ENCODE results near the gene ZNF664. TPM values are rescaled to one million over a fixed set of nuclear protein-coding genes. Genes with fewer than 3 reads are reported as not detected.

ZNF664 gene
- total and polyA plus RNA-seq, 2 of the 4 experiments (the other 2 are of a cell fraction) = 29.9 to 32.6 TPM

DNA sequence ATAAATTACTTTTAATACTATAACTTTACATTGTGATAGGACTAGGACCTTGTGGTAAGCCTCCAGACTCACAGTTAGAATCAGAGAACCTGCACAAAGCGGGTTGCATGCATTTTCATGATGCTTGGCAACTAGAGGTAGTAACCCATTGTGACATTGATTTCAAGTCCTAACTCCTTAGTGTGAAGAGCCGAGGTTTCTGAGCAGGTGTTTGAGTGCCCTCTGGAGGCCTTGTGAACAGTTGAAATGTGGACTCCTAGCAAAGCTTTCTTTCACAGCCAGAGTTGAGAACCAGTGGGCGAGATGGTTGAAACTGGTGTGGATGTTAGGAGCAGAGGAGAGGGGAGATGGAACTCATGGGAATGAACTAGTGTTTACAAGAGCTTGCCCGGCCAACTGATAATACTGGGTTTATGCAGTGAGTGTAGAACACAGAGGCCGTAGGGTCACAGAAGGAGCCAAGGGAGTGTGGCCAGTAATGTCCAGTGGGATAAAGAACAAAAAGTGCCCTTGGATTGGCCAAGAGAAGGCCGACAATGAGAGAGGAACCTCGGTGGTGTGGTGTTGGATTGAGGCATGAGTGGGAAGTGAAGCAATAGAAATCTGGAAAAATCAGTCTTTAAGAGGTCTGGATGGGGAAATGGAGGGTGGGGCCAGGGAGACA is 10.9 kb downstream of the ZNF664 start:
- in situ Hi-C loops (cut with MboI; ENCODE audit: low sequenced_read_pairs) = no loop called here
- no peak overlapping the region for H4K5ac ChIP-seq (ENCODE audit: low read depth, low read length)
- ChIA-PET CTCF (interaction anchor here (0.9 to 1.8 kb wide), 3 partner anchors 48 to 80 kb away, joined by 3 to 6 read pairs (median 4); no protein-coding TSS in a partner anchor), POLR2A (ENCODE audit: unreplicated experiment) (no interaction called here)
- peak; percentile 75 for DNase-seq
- no peak overlapping the region for H3K4me2 ChIP-seq (ENCODE audit: low read depth, low read length)
- H3K27me3 ChIP-seq (ENCODE audit: control insufficient read depth, insufficient read depth, low read length) = no peaks in the 10 kb centered on the region
- no peak overlapping the region for H4K8ac ChIP-seq (ENCODE audit: low read depth in 2 of 2, low read length in 2 of 2)
- H3K9ac ChIP-seq (ENCODE audit: low read depth, low read length) = no peak overlapping the region
- BruUV-seq (replicated peaks) = no TSS peak
- H2AFZ ChIP-seq (replicated peaks; ENCODE audit: low read length, poor library complexity) = no peak overlapping the region
- H3K4me3 ChIP-seq (ENCODE audit: insufficient read depth, low read depth, low read length) = no peak overlapping the region
- no peaks in the 10 kb centered on the region; the same call in 1 of the 2 replicates for H3K9me1 ChIP-seq (ENCODE audit: insufficient read depth, low read length)
- no peak overlapping the region for H3K18ac ChIP-seq (ENCODE audit: low read depth, low read length)
- no peak overlapping the region for H2BK20ac ChIP-seq (ENCODE audit: low read depth, low read length)
- H3K4me1 ChIP-seq (ENCODE audit: control insufficient read depth, insufficient read depth, low read length) = no peaks in the 10 kb centered on the region; the same call in 1 of the 2 replicates
- H3K14ac ChIP-seq (replicated peaks; ENCODE audit: low read depth, low read length) = no peak overlapping the region
- WGBS, 2 experiments (ENCODE audit: extremely low coverage in 2 of 2, insufficient read length in 1 of 2) = 64% methylated on average over 3 of the region's 7 CpGs; no CpG with 5 or more reads in 1 of the 2 experiments
- H3K79me1 ChIP-seq (ENCODE audit: low read depth in 1 of 2, low read length in 2 of 2) = peaks cover 30 to 47% of the 10 kb centered on the region in 2 experiments
- no peak overlapping the region for H2BK15ac ChIP-seq (ENCODE audit: low read depth, low read length)
- H4K91ac ChIP-seq (ENCODE audit: insufficient read depth, low read depth, low read length) = no peak overlapping the region
- peak overlapping the region; percentile 59; the same call in 1 of the 2 replicates for H2AK5ac ChIP-seq (ENCODE audit: low read depth, low read length)
- H2AK9ac ChIP-seq (replicated peaks; ENCODE audit: low read depth, low read length, poor library complexity) = no peak overlapping the region
- dilution Hi-C loops (cut with HindIII; ENCODE audit: low sequenced_read_pairs, unreplicated experiment) = no loop called here
- no peak overlapping the region for H3K56ac ChIP-seq (ENCODE audit: extremely low read depth, insufficient read depth, low read length)
- 0 out of 2 replicates have a peak overlapping the region, but pooled peaks have one; percentile 2 for H3K4ac ChIP-seq (ENCODE audit: low read depth, low read length)
- peaks cover 11% of the 10 kb centered on the region for H3K36me3 ChIP-seq (ENCODE audit: control insufficient read depth, insufficient read depth, low read length)
- H4K20me1 ChIP-seq (ENCODE audit: insufficient read depth, low read length) = peaks cover 28% of the 10 kb centered on the region; the same call in 1 of the 2 replicates
- H3K9me3 ChIP-seq (ENCODE audit: control insufficient read depth, insufficient read depth, low read length) = no peaks in the 10 kb centered on the region
- peak; percentile 89 for TF ChIP-seq RAD21 (IDR thresholded peaks at IDR 0.05; ENCODE audit: low read length)
- TF ChIP-seq RFX5 (IDR thresholded peaks at IDR 0.05; ENCODE audit: low read depth, low read length) = no peak
- TF ChIP-seq SMC3 (IDR thresholded peaks at IDR 0.05; ENCODE audit: low read depth, low read length) = peak; percentile 90
- TF ChIP-seq, protein P1, sequence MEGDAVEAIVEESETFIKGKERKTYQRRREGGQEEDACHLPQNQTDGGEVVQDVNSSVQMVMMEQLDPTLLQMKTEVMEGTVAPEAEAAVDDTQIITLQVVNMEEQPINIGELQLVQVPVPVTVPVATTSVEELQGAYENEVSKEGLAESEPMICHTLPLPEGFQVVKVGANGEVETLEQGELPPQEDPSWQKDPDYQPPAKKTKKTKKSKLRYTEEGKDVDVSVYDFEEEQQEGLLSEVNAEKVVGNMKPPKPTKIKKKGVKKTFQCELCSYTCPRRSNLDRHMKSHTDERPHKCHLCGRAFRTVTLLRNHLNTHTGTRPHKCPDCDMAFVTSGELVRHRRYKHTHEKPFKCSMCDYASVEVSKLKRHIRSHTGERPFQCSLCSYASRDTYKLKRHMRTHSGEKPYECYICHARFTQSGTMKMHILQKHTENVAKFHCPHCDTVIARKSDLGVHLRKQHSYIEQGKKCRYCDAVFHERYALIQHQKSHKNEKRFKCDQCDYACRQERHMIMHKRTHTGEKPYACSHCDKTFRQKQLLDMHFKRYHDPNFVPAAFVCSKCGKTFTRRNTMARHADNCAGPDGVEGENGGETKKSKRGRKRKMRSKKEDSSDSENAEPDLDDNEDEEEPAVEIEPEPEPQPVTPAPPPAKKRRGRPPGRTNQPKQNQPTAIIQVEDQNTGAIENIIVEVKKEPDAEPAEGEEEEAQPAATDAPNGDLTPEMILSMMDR (conservative IDR thresholded peaks at IDR 0.05; ENCODE audit: low read depth, low read length) = peak; percentile 81
- no peak overlapping the region for H2BK120ac ChIP-seq (ENCODE audit: low read depth, low read length)
- ATAC-seq (ENCODE audit: low read depth) = peak; percentile 86
- no peak overlapping the region for H2BK5ac ChIP-seq (ENCODE audit: low read depth, low read length, poor library complexity, severe bottlenecking)
- no peak overlapping the region for H3K23ac ChIP-seq (ENCODE audit: low read depth, low read length)
- intact Hi-C loops (cut with micrococcal nuclease) = loop anchor here (1.0 to 10.0 kb wide), 4 partner anchors 77 to 319 kb away; partner anchors contain the start of gene ATP6V0A2
- H3K27ac ChIP-seq (ENCODE audit: insufficient read depth, low read length) = no peak overlapping the region

All from IMR-90 (cell line).